ENCODE results near the gene SCT.

The SCT gene

DNA sequence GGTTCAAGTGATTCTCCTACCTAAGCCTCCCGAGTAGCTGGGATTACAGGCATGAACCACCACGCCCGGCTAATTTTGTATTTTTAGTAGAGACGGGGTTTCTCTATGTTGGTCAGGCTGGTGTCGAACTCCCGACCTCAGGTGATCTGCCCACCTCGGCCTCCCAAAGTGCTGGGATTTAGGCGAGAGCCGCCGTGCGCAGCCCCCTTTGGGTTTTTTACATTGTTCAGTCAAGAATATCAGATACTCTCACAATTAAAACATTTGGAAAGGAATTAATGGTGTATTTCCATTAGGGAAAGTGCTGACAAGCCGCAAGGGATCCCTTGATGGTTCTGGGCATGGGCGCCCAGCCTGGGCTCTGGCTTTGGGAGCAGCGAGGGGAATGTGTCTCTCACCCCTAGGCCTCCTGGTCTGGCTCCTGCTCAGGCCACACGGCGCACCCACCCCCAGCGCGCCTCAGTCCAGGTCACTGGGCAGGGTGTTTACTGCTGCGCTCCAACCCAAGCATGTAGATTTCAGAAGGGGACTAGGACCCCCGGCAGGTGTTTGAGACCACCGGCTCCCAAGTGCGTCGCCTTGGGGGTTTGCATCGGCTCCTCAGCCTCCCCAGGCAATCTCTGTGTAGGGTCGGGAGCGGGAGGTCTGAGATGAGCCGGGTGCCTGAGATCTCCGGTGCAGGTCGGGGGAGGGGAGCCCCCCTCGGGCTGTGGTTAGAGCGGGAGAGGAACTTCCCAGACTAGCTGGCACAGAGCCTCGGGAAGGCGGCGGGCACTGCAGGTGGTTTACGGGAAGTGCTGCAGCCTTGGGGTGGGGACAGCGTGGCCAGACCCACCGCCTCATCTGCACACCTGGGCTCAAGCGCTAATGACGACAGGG lies 10.4 kb downstream of the SCT start:
- peak overlapping the region; percentile 78 for H3K4me3 ChIP-seq (ENCODE audit: low read depth, low read length)
- no peaks in the 10 kb centered on the region for H3K79me2 ChIP-seq
- no peaks in the 10 kb centered on the region for H3K27me3 ChIP-seq (ENCODE audit: control insufficient read depth, insufficient read depth, low read length)
- no peaks in the 10 kb centered on the region for H3K4me1 ChIP-seq
- H2AFZ ChIP-seq, result no peak overlapping the region
- H3K27ac ChIP-seq, result peak overlapping the region; percentile 29
- TF ChIP-seq, protein P1, sequence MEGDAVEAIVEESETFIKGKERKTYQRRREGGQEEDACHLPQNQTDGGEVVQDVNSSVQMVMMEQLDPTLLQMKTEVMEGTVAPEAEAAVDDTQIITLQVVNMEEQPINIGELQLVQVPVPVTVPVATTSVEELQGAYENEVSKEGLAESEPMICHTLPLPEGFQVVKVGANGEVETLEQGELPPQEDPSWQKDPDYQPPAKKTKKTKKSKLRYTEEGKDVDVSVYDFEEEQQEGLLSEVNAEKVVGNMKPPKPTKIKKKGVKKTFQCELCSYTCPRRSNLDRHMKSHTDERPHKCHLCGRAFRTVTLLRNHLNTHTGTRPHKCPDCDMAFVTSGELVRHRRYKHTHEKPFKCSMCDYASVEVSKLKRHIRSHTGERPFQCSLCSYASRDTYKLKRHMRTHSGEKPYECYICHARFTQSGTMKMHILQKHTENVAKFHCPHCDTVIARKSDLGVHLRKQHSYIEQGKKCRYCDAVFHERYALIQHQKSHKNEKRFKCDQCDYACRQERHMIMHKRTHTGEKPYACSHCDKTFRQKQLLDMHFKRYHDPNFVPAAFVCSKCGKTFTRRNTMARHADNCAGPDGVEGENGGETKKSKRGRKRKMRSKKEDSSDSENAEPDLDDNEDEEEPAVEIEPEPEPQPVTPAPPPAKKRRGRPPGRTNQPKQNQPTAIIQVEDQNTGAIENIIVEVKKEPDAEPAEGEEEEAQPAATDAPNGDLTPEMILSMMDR (IDR thresholded peaks at IDR 0.05), result no peak
- no peaks in the 10 kb centered on the region for H3K36me3 ChIP-seq (ENCODE audit: control insufficient read depth, insufficient read depth, low read length)
- no peaks in the 10 kb centered on the region for H3K9me3 ChIP-seq (ENCODE audit: control insufficient read depth, low read length)
- peak overlapping the region; percentile 93 for H3K4me2 ChIP-seq (ENCODE audit: low read length)
- H3K9ac ChIP-seq, result no peak overlapping the region

DNA sequence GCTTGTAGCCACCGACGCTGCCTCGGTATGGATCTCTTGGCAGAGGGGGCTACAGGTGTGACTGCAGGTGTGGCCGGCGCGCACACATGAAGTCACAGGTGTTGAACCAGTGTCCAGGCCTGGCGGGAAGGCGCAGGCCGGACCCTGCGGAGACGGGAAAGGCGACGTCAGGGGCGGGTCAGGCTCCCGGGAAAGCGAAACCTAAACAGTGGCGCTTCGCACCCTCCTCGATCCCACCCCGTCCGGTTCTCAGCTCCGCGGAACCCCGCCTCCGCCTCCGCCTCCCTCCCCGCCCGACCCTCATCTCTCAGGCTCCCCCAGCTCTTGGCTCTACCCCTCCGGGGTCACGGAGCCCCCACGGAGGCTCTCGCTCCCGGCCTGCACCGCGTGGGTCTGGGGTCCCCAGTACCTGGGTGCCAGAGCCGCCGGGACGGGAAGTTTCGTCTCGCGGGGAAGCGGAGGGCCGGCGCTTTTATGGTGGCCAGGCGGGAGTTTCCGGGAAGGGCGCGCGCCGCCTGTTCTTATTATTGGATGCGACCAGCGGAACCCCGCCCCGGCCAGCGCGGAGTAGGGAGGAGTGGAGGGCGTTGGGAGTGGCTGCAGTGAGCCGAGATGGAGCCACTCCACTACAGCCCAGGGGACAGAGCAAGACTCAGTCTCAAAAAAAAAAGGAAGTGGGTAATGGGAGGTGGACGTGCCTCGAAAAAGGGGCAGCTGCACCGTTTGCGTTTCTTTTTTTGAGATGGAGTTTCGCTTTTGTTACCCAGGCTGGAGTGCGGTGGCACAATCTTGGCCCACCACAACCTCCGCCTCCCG lies 11.3 kb downstream of the SCT start, which contains the start of gene IRF7:
Gene IRF7, minus strand, starts transcription at position 447 of the 816 bp plus-strand sequence. CDS start 586 bp downstream, outside the sequence.
- peak within 1 kb of the TSS; percentile 78 for H3K4me3 ChIP-seq (ENCODE audit: low read depth, low read length)
- no peak within 1 kb of the TSS for H2AFZ ChIP-seq
- H3K79me2 ChIP-seq, result no peaks in the 10 kb centered on the region
- no peaks in the 10 kb centered on the region for H3K4me1 ChIP-seq
- TF ChIP-seq, protein P1 (IDR thresholded peaks at IDR 0.05), result no peak
- no peak within 1 kb of the TSS for H3K9ac ChIP-seq
- H3K27ac ChIP-seq, result peak within 1 kb of the TSS; percentile 85
- H3K9me3 ChIP-seq (ENCODE audit: control insufficient read depth, low read length), result no peaks in the 10 kb centered on the region
- peak within 1 kb of the TSS; percentile 93 for H3K4me2 ChIP-seq (ENCODE audit: low read length)
- H3K36me3 ChIP-seq (ENCODE audit: control insufficient read depth, insufficient read depth, low read length), result no peaks in the 10 kb centered on the region
- no peaks in the 10 kb centered on the region for H3K27me3 ChIP-seq (ENCODE audit: control insufficient read depth, insufficient read depth, low read length)

DNA sequence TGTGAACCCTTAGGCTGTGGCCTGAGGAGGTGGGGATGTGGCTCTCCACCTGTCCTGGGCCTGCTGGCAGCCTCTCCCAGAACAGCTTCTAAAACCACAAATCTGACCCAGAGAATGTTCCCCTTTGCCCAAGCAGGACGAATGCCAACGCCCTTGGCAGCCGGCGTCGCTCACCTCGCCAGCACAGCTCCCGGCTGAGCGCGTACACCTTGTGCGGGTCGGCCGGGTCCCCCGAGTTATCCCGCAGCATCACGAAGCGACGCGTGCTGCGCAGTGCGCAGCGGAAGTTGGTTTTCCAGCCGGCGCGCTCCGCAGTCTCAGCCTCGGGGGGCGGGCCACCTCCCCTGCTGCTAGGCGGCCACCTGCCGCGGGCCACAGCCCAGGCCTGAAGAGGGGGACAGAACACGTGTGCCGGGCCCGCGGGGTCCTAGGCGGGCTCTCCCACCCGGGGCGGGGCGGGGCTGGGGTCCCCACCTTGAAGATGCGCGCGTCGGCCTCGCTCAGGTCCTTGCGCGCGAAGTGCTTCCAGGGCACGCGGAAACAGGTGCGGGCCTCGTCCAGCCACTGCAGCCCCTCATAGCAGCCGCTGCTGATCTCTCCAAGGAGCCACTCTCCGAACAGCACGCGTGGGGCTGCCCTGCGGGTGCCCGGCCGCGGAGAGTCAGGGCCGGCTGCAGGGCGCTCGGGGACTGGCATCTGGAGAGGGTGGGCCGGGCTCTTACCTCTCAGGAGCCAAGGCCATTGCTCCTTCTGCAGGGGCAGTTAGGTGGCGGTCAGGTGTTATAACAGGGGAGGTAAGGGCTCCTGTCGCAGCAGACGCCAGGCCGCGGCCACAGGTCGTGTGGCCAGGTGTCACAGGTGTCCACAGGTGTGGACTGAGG lies 12.1 kb downstream of the SCT start:
- no peaks in the 10 kb centered on the region for H3K36me3 ChIP-seq (ENCODE audit: control insufficient read depth, insufficient read depth, low read length)

DNA sequence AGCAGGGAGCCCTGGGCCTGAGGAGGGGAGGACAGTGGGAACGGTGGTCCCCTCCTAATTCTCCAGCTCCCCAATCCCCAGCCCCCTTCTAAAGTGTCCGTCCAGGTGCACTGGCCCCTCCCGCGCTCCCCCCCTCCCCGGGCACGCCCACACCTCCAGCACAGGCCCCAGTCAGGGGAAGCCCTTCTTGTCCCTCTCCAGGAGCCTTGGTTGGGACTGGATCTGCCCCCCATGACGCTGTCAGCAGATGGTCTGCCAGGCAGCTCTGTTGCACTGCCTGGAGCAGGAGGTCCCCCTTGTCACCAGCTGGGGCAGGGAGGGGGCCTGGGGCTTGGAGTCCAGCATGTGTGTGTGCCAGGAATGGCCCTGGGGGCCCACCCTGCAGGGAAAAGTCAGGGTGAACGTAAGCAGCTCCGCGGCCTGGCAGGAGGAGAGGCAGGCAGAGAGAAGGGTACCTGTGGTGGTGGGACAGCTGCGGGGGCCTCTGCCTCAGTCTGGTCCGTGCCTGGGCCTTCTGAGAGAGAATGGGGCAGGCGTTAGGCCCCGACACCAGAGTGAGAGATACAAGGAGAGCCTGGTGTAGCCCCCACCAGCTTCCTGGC lies 12.9 kb downstream of the SCT start:
- Histone ChIP-seq H3K36me3 (ENCODE audit: control insufficient read depth, insufficient read depth, low read length) (no peaks in the 10 kb centered on the region), H3K4me2 (ENCODE audit: low read length) (peak overlapping the region; percentile 93), H3K4me1 (no peaks in the 10 kb centered on the region), H3K27ac (peak overlapping the region; percentile 85), H2AFZ (no peak overlapping the region), H3K79me2 (no peaks in the 10 kb centered on the region), H3K4me3 (ENCODE audit: low read depth, low read length) (peak overlapping the region; percentile 78), H3K9ac (no peak overlapping the region), H3K9me3 (ENCODE audit: control insufficient read depth, low read length) (no peaks in the 10 kb centered on the region), H3K27me3 (ENCODE audit: control insufficient read depth, insufficient read depth, low read length) (no peaks in the 10 kb centered on the region)
- TF ChIP-seq, protein P1 (IDR thresholded peaks at IDR 0.05), result no peak

More for the DNA sequence above, 12.1 kb downstream of the SCT start:
- H3K27ac ChIP-seq, result peak overlapping the region; percentile 85
- H2AFZ ChIP-seq, result no peak overlapping the region
- TF ChIP-seq, protein P1 (IDR thresholded peaks at IDR 0.05), result no peak
- H3K9ac ChIP-seq, result no peak overlapping the region
- no peaks in the 10 kb centered on the region for H3K9me3 ChIP-seq (ENCODE audit: control insufficient read depth, low read length)
- H3K4me3 ChIP-seq (ENCODE audit: low read depth, low read length), result peak overlapping the region; percentile 78
- no peaks in the 10 kb centered on the region for H3K79me2 ChIP-seq
- no peaks in the 10 kb centered on the region for H3K4me1 ChIP-seq
- H3K4me2 ChIP-seq (ENCODE audit: low read length), result peak overlapping the region; percentile 93
- H3K27me3 ChIP-seq (ENCODE audit: control insufficient read depth, insufficient read depth, low read length), result no peaks in the 10 kb centered on the region

Data from parathyroid adenoma (tissue), 2 donors.